GM18511 (cell line): ENCODE data around the gene CLBA1.

Experiments
- ATAC-seq: cut with Tn5 transposase; IDR thresholded peaks from one replicate; pipeline ENCODE4 v1.9.1; 2021; ENCODE audit warnings: mild to moderate bottlenecking, moderate library complexity; ENCODE audit not compliant: unreplicated experiment

The CLBA1 gene

DNA sequence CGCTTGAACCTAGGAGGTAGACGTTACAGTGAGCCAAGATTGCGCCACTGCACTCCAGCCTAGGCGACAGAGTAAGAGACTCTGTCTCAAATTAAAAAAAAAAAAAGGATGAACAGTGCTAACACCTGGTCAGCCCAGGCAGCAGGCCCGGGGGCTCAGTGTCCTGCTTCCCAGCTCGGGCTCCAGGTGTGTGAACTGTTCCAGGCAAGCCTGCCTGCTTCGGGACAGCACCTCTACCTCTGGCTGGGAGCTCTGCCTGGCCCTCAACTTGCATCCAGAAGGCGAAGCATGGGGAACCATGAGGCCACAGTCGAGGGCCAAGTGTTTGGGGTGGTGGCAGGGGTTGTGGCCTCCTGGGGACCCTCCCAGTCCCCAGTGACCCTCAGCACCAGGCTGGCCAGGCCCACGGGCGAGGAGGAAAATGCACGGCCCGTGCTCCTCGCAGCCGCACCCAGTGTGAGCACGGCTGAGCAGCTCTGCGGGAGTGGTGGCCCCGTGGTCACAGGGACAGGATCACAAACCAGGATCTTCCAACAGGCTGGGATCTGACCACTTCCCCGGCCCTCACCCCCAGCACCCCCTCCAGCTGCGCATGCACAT is 19.8 kb downstream of the CLBA1 start:
- no peak for ATAC-seq

DNA sequence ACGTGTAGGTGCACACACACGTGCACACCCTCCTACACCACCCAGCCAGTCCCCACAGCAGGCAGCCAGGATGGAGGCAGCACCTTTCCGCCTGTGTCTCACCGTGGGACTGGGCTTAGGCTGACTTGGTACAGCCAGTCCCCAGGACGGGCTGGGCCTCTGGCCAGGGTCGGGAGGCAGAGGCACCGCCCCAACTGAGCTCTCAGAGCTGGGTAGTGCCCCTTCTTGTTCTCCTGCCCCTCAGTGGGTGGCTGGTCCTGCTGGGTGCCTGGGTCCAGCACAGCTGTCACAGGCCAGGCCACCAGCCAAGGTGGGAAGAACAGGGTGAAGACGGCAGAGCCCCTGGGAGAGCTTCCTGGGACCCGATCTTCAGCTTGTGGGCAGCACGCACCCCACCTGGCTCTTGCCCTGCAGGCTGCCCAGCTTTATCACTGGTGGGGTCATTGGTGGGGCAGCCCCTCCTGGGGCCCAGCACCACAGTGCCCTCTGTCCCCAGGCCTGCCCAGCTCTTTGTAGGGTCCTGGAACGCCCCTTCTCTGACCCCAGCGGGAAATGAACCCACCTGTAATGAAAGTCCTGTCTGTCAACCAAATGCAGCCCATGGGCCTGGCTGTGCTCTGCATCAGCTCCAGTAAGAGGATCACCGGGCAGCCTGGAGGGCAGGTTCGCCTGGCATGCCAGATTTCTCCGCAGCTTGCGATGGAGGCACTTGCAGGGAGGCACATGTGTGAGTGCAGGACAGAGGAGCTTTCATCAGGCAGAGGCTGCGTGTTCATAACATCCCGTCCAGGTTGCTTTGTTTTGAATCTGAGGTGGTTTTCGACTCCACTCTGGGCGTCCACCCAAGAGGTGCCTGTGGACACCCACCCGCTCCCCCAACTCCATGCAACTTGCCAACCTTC is 20.6 kb downstream of the CLBA1 start:
- no peak for ATAC-seq

DNA sequence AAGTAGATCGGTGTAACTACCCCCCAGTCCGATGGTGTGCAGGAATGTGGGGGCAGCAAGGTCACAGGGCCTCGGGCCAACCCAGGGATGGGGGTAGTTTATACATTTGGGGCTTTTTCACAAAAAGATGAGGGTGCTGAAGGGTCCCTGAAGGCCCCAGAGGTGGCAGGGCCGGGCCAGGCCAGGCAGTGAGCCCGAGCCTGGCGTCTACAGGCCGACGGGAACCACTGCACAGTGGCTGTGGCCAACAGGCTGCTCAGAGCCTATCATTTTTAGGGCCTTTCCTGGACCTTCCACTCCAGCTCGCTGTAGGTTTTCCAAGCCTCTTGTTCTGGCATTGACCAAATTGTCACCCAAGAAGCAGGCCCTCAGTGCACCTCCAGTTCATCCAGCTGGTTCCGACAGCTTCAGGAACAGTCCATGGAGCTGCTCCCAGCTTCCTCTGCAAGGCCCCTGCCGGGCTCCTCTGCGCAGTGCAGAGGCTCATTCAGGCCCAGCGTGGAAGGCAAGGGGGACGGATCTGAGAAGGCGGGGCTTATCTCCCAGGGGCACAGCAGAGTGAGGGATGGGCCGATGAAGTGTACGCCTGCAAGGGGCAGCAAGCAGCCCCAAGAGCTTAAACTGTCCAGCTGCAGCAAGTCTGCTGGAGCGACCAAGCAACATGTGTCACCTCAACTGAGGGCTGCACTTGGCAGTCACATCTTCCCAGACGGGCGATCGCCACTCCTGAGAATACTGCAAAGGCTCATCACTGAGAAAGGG is 21.4 kb downstream of the CLBA1 start:
- no peak for ATAC-seq

GRCh38 chr14:105007593-105008264 is 22.1 kb downstream of the CLBA1 start:
- ATAC-seq, result no peak

DNA sequence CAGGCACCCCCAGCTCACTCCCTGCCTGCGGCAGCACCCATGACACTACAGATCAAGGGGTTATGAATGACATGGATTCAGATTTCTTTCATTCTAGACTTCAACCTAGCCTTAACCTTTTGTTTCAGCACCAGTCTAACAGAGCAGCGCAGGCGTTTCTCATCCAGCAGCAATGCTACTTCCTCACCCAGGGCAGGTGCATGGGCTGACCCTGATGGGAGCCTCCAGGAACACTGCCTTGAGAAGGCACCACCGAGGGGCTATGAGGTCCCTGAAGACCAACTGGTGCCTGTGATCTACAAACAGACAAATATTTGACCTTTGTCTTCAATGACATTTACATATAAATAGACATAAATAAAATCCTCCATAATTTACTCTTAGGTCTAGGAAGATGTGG is 24.5 kb downstream of the CLBA1 start:
- ATAC-seq, result no peak

DNA sequence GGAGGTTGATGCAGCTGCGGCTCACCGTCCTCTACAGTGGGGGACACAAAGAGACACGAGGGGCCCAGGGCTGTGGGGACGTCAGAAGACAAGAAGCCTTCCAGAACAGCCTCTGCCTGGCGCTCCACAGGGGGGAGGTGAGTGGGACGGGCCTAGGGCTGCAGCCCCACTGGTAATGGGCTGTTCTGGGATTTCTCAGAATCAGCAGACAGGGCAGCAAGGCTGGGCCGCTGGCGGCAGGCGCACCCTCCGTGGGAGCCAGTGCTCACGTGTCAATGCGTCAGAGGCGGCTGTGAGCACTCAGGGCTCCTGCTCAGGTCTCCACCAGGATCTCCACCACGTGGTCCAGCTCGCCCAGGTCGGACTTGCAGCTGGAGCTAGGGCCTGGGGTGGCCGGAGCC is 25.3 kb downstream of the CLBA1 start:
- ATAC-seq, result no peak

DNA sequence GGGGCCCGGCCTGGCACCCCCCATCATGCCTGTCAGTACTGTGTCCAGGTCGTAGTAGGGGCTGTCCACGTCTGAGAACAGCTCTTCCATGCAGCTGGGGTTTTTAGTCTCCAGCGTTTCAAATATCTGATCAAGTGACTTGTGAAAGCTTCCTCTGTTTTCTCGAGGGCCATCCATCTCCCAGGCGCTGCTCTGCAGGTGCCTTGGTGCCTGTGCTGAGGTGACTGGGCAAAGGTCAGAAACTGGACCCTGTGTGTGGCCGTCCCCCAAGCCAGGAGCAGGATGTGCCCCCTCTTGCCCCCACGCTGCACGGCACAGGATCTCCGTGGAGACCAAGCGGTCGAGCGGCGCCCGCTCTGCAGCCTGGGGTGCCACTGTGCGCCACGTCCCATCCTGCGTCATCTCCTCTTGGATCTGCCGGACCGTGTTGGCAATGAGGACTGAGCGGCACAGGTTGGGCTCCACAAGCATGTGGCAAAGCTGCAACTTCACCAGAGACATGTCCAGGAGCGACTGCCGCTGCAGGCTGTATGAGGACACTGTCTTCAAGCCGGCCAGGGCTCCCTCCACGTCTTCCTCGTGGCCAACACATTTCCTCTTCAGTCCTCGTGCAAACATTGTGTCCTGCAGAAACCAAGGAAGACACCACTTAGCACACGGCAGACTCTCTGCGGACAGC is 25.9 kb downstream of the CLBA1 start:
- ATAC-seq, result no peak

DNA sequence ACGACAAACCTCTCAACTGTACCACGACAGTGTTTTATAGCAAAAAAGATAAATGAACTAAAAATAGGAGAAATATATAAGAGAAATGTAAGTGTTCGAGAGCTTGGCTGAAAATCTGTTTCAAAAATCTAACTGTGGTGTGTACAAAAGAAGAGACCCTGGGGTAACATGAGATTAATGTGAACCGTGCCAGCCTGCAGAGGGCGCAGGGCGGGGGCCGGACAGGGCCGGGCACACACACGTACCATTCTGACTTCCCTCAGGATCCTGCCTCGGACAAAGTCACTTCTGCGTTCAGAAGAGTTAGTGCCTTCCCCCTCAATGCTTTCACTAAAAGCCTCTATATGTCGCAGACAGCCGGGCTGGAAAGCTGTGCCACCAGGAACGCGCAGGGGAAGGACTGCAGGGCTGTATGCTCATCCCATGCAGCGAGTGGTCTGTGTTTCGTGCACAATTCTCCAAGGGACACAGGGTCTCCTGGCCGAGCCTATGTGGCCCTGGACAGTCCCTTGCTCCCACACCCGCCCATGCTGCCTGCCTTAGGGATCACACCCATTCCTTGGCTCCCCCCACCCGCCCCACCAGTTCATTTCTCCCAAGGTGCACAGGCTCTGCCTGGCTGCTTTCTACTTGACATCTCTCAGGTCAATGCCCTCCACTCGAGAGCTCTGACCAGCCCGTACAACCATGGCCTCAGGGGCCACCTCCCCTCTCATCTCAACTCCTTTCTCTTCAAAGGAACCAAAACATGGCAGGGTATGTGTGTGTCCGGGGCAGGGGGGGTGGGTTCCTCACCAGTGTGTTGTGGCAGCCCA is 26.8 kb downstream of the CLBA1 start:
- ATAC-seq, result no peak

DNA sequence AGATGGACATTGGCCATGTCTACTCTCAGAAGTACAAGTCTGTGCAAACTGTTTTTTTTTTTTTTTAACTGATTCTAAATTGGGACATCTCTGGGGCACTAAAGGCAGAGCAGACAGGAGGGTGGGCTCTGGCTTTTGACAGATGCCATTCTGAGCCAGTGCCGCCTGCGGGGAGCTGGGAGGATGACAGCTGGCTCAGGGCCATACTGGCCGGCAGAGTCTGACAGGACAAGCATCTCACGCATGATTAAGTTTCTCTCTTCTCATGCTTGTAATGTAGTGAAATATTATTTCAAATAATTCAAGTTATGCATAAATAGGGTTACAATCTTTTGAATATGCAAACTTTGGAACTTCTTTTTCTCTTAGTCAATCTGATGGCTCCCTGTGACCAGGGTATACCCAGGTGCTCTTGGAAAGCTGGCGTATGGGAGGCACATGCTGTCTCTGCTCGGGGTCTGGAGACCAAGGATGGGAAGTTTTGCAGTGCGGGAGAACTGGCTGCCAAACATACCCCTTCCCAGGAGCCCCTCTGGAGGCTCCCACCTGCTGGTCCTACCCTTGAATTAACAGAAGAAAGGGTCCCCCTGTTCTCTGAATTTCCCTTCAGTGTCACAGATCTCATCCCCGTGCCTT is 27.7 kb downstream of the CLBA1 start:
- no peak for ATAC-seq

DNA sequence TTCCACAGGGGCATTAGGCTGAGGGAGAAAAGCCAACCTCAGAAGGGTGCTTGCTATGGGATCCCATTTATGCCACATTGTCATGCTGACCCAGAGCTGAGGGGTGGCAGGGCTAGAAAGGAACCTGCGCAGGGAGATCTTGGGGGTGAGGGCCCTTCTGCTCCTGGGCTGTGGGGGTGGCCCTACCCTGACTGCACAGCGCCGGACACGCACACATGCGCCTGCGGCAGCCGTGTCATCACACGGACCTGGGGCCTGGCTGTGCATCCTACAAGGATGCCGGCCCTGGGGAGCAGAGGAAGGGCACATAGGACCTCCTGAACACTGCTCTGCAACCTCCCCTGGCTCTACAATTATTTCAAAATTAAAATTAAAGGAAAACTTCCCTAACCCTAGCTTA is 28.4 kb downstream of the CLBA1 start:
- no peak for ATAC-seq

GRCh38 chr14:105014631-105015030 is 29.0 kb downstream of the CLBA1 start:
- ATAC-seq, result no peak

DNA sequence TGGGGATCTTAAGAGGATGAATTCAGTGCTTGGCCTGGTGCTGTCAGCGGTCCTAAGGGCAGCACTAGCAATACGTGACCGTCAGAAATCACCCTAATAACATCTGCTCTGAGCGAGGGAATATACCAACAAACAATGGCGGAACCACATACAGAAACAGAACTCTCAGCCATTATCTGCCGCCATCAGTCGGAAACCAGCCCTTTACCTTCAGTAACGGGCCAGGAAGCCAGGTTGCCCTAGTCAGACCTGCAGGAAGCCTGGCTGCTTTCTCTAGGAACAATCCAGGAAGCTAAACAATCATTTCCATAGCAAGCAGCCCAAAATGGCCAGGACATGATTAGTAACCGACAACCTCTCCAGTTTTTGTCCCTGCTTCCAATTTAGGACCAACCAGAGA is 29.7 kb downstream of the CLBA1 start:
- no peak for ATAC-seq

DNA sequence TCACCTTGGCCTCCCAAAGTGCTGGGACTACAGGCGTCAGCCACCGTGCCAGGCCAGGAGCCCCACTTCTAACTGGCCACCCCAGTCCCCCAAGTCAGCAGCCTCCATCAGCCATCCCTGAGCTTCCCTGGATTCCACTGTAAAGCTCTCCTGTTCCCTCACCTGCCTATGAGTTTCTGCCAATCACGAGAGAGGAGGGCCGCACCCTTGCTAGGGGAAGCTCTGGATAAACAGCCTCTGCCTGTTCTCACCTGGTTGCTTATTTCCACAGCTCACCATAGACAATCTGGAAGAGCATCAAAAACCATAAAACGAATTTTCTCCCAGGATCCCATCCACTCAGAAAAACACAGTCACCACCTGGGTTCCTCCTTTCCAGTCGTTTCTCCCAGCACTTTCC is 30.3 kb downstream of the CLBA1 start:
- ATAC-seq, result no peak

- no peak for ATAC-seq
These were observed 32.8 kb downstream of the CLBA1 start for GRCh38 chr14:105018414-105018813.

DNA sequence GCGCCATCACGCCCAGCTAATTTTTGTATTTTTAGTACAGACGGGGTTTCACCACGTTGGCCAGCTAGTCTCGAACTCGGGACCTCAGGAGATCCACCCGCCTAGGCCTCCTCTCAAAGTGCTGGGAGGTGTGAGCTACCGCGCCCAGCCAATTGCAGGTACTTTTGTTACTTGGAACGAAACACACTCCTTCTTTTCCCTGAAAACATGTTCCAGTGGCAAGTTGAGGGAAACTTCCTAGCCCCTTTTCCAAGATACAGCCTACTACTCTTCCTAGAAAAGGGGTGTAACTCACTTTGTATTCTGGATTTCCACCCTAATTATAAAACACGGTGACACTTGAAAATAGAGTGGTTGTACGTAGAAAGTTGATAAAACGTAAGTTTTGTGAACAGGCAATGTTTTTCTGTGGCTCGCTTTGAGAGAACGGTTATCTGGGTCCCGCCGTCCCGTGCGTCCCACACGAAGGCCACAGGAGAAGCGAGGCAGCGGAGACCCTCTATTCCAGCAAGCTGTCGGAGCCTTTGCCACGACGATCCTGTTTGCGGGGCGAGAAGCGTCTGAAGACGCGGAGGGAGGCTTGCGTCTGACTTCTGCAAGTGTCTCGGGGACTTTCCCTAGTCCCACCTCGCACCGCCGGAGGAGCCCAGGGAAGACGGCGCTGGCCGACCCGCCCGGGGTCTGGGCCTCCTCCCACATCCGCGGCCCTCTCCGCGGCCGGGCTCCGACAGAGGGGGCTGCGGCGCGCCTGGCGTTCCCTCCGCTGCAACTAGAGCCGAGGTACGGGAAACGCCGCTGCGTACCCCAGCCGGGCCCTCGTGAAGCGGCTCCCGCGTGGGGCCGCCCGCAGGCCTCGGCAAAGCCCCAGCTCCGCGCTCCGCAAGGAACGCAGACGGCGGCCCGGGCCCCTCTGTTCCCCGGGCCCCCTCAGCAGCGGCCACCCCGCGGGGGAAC is 34.5 kb downstream of the CLBA1 start:
- ATAC-seq, result peak; percentile 33

GRCh38 chr14:105020815-105021655 is 35.4 kb downstream of the CLBA1 start, which contains the start of gene CDCA4:
TSS of gene CDCA4 (minus strand) at chr14:105021083. CDS start at chr14:105011929, 9,154 bp downstream.
- peak; percentile 80 for ATAC-seq

DNA sequence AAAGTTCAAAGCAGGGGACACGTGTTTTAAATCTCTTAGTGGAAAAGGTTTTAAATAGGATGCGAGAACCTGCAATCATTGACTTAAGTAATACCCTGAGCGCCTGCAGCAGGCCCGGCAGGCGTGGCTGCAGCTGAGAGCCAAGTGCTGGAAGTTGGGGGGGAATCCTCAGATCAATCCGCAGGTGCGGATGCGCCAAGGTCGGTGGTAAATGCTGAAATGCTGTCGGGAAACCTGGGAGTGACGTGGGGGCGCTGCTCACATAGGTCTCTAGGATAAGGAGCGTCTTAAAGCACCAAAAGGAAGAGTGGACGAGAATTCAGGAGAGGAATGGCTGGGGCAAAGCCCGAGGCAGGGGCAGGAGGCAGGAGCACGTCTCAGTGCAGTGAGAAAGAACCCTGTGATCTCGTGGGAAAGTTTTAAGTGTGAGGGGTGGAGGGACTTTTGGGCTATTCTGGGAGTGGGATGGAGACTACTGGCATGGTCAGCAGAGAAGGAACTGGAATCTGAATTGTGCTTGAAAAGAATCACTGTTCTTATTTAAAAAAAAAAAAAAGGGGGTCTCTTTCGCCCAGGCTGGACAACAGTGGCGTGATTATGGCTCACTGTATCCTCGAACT is 36.2 kb downstream of the CLBA1 start:
- no peak for ATAC-seq
